ENCODE measurements around the gene RAB11FIP3. TPM values are rescaled to one million over a fixed set of nuclear protein-coding genes. Genes with fewer than 3 reads are reported as not detected.

RAB11FIP3 gene
- total and polyA plus RNA-seq, 9 of the 15 experiments (the other 6 are each of a cell fraction or from before 2014, with no cell fraction given): 0.46 to 13.1 (median 4.3) TPM

GRCh38 chr16:526181-527014 is 100.9 kb downstream of the RAB11FIP3 start (continued):
- TF ChIP-seq ZMIZ1 (IDR thresholded peaks at IDR 0.05; ENCODE audit: low read depth in 2 of 2, low read length in 2 of 2) (no peak), ZFX (CRISPR knock-in tag; IDR thresholded peaks at IDR 0.05) (no peak), ID3 (CRISPR knock-in tag; IDR thresholded peaks at IDR 0.05) (no peak), ID3 (tag; IDR thresholded peaks at IDR 0.05) (no peak), RB1 (IDR thresholded peaks at IDR 0.05; ENCODE audit: low read depth) (no peak), SAFB (IDR thresholded peaks at IDR 0.05; ENCODE audit: borderline replicate concordance, low read depth, low read length) (no peak), E2F6 (IDR thresholded peaks at IDR 0.05; ENCODE audit: borderline replicate concordance in 1 of 2, extremely low read depth in 1 of 2, insufficient read depth in 1 of 2, insufficient read length in 1 of 2, low read depth in 1 of 2, low read length in 1 of 2, poor library complexity in 1 of 2, severe bottlenecking in 1 of 2) (peak; percentile 91 to 96), SMAD4 (CRISPR knock-in tag; conservative IDR thresholded peaks at IDR 0.05) (no peak), TRIM28 (IDR thresholded peaks at IDR 0.05) (0 out of 2 replicates have a peak, but pooled peaks have one; percentile 18), SRSF3 (IDR thresholded peaks at IDR 0.05; ENCODE audit: insufficient read depth, low read length) (0 out of 2 replicates have a peak, but pooled peaks have one; percentile 10), PREB (CRISPR knock-in tag; IDR thresholded peaks at IDR 0.05) (peak; percentile 62; the same call in 1 of the 2 replicates)

Measured in K562 (cell line).